Measurements from ENCODE around the gene BNC2.

DNA sequence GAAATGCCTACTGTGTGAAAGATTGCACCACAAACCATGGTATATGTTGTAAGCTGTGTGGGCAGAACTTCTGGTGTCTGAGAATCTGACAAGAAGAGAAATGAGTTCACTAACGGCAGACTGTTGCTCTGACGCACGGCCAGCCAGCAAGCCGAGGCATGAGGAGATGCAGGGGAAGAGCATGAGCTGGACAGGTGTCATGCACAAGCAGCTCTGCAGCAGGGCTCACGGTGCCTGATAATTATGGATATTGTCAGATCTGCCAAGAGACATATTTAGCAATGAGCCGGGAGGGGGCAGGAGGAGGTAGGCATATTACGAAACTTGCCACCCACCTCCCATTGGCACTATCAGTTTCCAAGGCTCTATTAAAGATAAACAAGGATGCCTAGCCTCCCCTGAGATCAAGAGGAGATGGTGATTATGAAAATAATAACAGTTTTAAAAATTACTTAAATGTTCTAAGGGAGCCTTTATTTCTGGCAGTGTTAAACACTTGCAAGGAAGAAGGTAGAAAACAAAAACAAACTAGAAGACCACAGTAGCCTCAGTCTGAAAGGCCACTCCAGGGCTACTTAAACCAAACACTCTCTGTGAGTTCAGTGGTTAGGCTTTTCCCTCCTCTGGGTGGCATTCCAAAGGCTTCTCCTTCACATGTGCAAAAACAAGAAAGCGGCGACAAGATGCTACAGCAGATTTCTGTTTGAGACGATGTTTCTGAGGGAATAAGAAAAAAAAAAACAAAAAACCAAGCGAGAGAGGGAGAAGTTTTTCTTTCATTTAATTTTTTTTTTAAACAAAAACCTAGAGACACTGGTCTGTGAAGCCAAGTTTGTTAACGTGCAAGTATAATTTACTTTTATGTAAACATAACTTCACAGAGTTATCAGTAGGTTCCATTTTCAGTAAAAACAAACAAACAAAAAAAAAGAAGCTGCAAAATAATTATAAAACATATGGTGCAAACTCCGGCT is 339.5 kb downstream of the BNC2 start:
- TF ChIP-seq, protein P1, sequence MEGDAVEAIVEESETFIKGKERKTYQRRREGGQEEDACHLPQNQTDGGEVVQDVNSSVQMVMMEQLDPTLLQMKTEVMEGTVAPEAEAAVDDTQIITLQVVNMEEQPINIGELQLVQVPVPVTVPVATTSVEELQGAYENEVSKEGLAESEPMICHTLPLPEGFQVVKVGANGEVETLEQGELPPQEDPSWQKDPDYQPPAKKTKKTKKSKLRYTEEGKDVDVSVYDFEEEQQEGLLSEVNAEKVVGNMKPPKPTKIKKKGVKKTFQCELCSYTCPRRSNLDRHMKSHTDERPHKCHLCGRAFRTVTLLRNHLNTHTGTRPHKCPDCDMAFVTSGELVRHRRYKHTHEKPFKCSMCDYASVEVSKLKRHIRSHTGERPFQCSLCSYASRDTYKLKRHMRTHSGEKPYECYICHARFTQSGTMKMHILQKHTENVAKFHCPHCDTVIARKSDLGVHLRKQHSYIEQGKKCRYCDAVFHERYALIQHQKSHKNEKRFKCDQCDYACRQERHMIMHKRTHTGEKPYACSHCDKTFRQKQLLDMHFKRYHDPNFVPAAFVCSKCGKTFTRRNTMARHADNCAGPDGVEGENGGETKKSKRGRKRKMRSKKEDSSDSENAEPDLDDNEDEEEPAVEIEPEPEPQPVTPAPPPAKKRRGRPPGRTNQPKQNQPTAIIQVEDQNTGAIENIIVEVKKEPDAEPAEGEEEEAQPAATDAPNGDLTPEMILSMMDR (IDR thresholded peaks at IDR 0.05) = no peak
- TF ChIP-seq POLR2A (IDR thresholded peaks at IDR 0.05) (no peak), EP300 (IDR thresholded peaks at IDR 0.05) (peak in 2 of 4 donors; percentile 39 to 69)
